CD4-positive, alpha-beta T cell treated with Interleukin-17A for 1 hour (primary cell): Measurements from ENCODE around the gene SHOX.

Experiments used
- DNase-seq: peaks from one replicate; pipeline ENCODE4 v3.0.0-alpha.2; 2020

SHOX gene

DNA sequence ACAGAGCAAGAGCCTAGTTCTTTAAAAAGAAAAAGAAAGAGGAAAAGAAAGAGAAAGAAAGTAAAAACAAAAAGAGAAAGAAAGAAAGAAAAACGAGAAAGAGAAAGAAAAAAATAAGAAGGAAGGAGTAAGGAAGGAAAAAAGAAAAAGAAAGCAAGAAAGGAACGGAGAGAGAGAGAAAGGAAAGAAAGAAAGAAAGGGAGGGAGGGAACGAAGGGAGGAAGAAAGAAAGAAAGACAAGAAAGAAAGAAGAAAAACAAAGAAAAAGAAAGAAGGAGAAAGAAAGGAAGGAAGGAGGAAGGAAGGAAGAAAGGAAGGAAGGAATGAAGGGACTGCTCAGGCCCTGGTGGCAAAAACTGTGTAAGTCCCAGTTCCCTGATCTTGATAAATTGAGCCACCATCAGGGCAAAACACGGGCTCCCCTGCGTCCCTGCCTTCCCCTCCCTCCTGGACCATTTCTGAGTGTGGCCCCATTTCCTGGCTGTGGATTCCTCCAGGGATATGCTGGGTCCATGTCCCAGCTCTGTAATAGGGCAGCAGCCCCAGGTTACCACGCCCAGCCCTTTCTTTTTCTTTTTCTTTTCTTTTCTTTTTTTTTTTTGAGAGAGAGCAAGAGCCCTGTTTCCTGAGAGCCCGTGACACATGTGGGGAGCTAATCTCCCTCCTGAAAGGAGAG is 44.8 kb downstream of the SHOX start:
- DNase-seq: no peak

DNA sequence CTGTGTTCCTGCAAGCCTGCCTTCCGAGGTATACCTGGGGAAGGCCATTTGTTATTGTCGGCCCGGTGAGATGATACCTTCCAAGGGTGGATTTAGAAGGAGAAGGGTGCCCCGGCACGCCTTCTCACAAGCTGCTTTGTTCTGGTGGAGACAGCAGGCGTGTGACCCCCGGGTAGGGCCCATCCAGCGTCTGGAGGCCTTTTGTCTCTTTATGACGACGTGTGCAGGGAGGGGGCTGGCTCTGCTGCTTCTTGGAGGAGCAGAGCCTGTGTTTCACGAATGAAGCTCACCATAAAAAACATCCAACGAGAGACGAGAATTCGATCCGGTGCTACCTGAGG is 45.3 kb downstream of the SHOX start:
- DNase-seq: no peak

GRCh38 chrX:677376-677775 is 46.8 kb downstream of the SHOX start:
- DNase-seq: no peak

DNA sequence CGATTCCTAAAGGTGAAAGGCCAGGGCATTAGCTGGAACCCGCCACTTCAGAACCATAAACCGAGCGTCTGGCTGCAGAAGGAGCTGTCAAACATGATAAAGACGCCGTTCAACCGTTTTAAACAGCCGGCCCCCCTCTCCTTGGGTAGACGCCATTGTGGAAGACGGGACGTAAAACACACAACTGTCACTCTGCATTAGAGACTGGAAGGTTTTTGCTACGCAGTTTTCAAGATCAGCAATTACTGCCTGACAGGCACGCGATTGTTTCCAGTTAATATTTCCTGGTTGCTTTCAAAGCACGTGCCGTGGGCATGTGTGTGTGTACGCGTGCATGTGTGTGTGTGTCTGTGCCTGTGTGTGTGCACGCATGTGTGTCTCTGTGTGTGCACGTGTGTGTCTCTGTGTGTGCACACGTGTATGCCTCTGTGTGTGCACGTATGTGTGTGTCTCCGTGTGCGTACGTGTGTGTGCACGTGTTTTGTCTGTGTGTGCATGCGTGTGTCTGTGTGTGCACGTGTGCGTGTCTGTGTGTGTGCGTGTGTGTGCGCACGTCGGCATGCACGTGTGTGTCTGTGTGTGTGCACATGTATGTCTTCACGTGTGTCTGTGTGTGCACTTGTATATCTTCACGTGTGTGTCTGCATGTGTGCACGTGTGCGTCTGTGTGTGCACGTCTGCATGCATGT is 48.8 kb downstream of the SHOX start:
- DNase-seq: no peak

GRCh38 chrX:680062-680461 is 49.5 kb downstream of the SHOX start:
- no peak for DNase-seq

- DNase-seq: no peak
These were observed 51.4 kb downstream of the SHOX start for GRCh38 chrX:681989-682388.

DNA sequence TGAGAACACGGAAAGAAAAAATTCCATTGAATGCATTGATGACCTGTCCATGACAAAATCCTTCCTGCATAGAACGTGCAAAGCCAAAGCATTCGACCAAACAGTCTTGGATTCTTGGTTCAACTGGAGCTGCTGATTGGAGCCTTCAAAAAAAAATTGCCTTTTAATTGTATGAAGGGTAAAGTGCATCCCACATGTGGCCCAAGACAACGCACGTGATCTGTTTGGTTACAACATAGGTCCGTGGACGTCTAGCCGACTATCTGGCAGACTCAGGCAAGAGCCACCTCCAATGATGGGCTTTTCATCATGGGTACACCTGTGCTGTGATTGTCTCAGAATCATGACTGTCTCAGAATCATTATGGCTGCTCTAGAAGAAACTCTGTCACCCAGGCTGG is 52.3 kb downstream of the SHOX start:
- DNase-seq: no peak

DNA sequence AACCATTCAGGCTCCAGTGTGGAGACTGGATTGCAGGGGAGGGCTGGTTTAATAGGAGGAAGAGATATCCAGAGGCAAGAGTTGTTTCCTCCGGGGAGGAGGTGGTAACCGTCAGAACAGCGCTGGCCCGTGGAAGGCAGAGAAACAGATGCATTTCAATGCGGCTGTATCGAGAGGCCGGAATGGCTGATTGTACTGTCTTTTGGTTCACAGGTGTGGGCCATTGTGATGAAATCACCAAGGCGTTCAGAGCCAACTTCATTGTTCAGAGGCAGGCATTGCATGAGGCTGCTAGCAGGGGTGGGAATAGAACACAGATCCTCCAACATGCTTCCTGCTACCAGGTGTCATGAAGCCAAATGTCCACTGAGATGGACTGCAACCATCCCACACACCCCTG is 53.0 kb downstream of the SHOX start:
- no peak for DNase-seq

DNA sequence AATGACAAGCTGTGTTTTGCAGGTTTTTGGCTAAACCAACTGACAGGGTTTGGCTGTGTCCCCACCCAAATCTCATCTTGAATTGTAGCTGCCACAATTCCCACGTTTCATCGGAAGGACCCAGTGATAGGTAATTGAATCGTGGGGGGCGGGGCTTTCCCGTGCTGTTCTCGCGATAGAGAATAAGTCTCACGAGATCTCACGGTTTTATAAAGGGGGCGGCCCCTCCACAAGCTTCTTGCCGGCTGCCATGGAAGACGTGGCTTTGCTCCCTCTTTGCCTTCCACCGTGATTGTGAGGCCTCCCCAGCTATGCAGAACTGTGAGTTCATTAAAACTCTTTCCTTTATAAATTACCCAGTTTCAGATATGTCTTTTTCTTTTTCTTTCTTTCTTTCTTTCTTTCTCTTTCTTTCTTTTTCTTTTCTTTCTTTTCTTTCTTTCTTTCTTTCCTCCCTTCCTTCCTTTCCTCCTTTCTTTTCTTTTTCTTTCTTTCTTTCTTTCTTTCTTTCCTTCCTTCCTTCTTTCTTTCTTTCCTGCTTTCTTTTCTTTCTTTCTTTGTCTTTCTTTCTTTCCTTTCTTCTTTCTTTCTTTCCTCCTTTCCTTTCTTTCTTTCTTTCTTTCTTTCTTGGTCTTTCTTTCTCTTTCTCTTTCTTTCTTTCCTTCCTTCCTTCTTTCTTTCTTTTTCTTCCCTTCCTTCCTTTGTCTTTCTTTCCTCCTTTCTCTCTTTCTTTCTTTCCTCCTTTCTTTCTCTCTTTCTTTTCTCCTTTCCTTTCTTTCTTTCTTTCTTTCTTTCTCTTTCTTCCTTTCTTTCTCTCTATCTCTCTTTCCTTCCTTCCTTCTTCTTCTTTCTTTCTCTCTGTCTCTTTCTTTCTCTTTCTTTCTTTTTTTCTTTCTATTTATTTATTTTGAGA is 54.8 kb downstream of the SHOX start:
- no peak for DNase-seq

DNA sequence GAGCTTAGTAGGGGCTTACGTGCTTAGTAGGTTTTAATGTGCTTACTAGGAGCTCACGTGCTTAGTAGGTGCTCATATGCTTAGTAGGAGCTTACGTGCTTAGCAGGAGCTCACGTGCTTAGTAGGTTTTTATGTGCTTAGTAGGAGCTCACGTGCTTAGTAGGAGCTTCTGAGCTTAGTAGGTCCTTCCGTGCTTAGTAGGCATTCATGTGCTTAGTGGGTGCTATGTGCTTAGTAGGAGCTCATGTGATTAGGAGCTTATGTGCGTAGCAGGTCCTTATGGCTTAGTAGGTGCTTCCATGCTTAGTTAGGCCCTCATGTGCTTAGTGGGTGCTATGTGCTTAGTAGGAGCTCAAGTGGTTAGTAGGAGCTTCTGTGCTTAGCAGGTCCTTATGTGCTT is 59.4 kb downstream of the SHOX start:
- no peak for DNase-seq

DNA sequence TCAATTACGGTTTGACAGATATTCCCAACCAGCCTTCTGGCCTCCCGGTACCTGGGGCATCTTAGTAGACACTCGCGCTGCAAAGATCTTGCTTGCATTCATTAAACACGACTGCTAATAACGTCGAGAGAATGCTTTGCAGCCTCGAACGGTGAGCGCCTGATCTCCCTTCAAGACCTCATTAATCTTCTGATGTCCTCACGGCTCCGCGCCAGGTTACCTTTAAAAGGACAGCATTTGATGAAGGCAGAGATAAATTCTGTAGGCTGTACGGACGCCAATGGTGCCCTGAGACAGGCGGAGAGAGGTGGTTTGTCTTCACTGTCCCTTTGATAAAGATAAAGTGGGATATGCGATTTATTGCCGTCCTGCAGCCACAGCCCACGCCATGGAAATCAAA is 64.2 kb downstream of the SHOX start:
- no peak for DNase-seq

GRCh38 chrX:698206-698605 is 67.6 kb downstream of the SHOX start:
- no peak for DNase-seq

GRCh38 chrX:700936-701335 is 70.3 kb downstream of the SHOX start:
- DNase-seq: no peak

DNA sequence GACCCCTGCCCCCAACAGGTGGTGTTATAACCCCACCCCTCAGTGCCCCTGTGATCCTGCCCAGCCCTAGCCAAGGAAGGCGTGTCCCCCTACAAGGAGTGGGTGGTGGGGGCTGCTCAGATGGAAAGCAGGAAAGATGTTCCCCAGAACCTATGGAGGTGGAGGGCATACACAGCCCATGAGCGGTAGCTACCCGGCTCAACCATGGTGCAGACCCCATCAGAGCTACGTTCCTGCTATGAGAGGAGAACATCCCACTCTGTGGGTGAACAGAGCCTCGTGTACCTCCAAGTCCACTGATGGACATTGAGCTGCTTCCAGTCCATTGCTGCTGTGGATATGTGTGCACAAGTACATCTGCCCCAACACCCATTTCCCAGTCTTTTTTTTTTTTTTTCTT is 71.1 kb downstream of the SHOX start:
- no peak for DNase-seq

DNA sequence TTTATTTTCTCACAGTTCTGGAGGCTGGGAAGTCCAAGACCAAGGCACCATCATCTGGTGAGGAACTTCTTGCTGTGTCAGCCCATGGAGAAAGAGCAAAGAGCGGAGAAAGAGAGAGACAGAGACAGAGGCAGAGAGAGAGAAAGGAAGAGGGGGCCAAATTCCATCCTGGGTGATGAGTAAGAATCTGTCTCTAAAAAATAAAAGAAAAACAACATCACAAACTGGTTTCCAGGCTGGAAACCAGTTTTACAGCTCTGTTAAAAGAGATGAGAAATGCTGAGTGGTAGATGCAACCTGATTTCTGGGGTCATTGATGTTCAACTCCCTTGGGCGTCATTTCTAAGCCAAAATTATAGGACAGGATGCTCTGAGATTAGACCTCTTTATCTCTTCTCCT is 72.9 kb downstream of the SHOX start:
- DNase-seq: no peak

DNA sequence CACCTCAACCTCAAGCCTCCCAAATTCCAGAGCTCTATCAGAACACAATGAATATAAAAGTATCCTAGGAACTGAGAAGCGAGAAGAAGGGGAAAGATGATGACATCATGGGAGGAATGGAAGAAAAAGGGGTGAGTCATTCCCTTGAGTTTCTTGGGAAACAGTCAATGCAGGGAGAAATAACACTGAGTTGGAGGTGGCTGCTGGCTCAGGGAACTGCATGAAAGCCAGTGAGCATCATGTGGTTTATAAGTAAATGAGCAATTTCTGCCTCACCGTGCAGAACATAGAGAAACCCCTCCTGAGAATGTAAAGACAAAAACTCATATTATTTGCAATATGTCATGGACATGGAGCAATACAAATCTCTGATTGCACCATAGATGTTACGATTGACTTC is 73.3 kb downstream of the SHOX start:
- DNase-seq: no peak
